Stimulated activated CD4-positive, alpha-beta T cell treated with anti-CD3 and anti-CD28 coated beads, TNF-alpha, amount 100 ng/mL, for 1 hour (primary cell): Measurements from ENCODE around the gene ZNF827.

ENCODE experiments used
- DNase-seq, 3 donors: peaks; one replicate each; pipeline ENCODE4 v3.0.0-alpha.2; 2020; ENCODE audit warnings: low read depth in 3 of 3, low spot score in 1 of 3

The ZNF827 gene

DNA sequence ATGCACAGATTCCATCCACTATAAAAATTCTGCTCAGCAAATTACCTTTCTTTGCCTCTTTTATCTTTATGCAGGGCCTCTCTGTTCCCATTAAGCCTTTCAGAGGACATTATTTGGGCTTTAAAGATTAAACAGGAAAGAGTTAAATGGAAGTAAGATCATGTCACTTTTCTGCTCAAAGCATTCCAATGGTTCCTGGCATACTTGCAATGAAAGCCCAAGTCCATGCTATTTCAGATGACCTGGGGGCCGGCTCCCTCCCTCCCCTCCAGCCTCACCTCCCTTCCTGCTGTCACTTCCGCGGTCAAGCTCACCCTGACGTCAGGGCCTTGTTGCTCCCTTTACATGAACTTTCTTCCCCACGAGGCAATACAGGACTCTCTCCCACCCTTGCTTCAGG is 133.1 kb downstream of the ZNF827 start:
- no peak for DNase-seq

GRCh38 chr4:145804116-145804515 is 134.5 kb downstream of the ZNF827 start:
- DNase-seq: no peak

DNA sequence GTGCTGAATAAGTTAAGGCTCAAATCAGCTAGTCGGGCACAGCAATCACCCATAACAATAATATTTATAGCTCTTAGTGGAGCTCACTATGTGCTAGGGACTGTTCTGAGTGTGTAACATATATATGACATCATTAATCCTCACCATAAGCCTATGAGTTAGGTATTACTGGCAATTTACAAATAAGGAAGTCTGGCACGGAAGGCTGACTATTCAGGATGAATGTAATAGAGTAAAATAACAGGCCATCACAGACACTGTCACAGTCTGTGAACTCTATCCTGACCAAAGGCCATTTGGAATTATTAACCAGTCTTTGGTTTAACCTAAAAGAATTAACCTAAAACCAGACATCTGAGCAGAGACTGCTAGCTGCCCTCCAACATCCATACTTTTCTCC is 139.4 kb downstream of the ZNF827 start:
- no peak for DNase-seq

DNA sequence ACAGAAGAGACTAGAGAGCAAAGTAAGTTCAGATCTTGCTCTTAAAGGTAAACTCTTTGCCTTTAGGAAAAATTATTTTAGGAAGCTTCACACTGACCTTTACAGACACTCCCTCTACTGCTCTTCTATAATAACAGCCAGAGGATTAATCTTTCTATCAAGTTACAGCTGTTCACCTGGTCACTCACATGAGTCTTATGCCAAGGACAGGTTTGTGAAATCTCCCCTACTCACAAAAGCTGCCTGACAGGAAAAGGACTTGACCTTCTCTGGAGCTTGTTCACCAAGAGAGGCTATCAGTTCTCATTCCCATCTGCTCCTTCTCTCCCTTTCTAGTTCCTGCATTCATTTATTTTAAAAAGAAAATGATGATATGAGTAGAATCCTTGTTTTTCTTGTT is 141.3 kb downstream of the ZNF827 start:
- DNase-seq: no peak

GRCh38 chr4:145796346-145796745 is 142.3 kb downstream of the ZNF827 start:
- DNase-seq: no peak

DNA sequence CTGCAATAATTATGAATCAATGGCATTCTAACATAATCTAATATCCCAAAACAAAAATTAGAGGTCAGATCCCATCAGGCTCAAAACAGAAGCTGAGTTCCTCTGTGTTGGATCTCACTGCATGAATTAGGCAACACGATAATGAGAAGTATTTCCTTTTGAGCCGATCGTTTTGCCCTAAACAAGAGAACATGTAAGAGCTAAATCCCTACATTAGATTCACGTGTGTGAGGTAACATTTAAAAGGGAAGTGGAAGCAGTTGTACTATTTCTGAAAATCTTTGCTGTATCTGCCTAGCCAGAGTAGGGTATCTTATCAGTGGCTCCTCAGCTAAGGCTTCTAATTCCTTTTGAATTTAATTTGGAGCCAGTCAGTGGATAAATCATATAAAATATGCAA is 143.1 kb downstream of the ZNF827 start:
- no peak for DNase-seq

- DNase-seq: no peak
Observed at GRCh38 chr4:145792429-145792828, 146.2 kb downstream of the ZNF827 start.

- no peak for DNase-seq
Observed at GRCh38 chr4:145791988-145792387, 146.6 kb downstream of the ZNF827 start.

DNA sequence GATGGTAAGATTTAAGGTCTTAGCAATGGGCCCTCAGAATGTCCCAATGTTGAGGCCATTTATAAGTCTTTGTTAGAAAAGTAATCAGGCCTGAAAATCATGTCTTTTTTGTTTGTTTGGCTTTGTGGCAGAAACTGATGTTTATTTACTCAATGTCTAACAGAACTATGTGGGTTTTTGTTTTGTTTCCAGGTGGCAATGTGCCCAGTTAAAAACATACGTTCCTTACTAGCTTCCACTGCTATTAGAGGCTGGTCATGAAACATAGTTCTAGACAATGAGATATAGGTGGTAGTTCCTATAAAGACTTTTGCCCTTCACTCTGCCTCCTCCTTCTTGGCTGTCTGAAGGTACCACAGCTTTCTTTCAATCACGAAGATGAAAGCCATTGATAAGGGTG is 149.9 kb downstream of the ZNF827 start:
- no peak for DNase-seq

GRCh38 chr4:145786830-145787229 is 151.8 kb downstream of the ZNF827 start:
- no peak for DNase-seq

GRCh38 chr4:145786261-145786660 is 152.4 kb downstream of the ZNF827 start:
- no peak for DNase-seq

GRCh38 chr4:145785391-145786008 is 153.1 kb downstream of the ZNF827 start:
- no peak for DNase-seq

DNA sequence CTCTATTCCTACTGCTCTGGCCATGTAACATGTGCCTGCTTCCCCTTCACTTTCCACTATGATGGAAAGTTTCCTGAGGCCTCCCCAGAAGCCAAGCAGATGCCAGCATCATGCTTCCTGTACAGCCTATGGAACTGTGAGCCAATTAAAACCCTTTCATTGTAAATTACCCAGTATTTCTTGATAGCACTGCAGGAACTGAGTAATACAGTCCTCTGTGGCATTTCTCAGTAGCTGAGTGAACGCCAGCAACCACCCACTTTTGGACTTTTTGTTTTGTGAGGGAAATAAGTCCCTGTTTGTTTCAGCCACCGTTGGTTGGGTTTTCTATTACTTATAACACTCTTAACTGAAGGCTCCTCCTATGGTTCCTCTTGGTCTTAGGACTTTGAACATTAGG is 154.6 kb downstream of the ZNF827 start:
- no peak for DNase-seq

GRCh38 chr4:145782756-145783155 is 155.9 kb downstream of the ZNF827 start:
- no peak for DNase-seq

GRCh38 chr4:145781351-145781750 is 157.3 kb downstream of the ZNF827 start:
- DNase-seq: no peak

DNA sequence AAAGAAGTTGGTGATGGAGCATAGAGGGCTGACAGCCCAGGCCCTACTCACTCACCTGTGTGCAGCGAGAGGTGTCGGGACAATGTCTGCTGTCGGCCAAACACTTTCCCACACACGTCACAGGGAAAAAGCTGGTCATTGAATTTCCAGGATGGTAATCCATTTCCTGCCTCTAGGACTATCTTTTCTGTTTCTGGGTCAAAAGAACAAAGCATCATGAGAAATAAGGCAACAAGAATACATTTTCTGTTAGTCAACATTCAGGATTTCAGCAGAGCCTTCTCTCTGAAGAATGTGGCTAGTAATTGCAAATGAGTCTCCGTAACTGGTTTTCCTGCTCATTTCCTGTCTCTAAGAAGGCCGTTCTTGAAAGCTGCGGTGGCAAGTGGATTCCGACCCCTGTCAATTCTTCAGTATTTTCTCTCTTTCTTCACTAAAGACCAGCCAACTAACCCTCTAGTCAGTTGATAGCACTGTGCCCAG is 159.3 kb downstream of the ZNF827 start:
- DNase-seq: no peak

GRCh38 chr4:145776208-145776607 is 162.4 kb downstream of the ZNF827 start:
- no peak for DNase-seq

- no peak for DNase-seq
Observed at GRCh38 chr4:145775406-145775805, 163.2 kb downstream of the ZNF827 start.

- DNase-seq: no peak
Observed at GRCh38 chr4:145774473-145774872, 164.2 kb downstream of the ZNF827 start.

- DNase-seq: no peak
Observed at GRCh38 chr4:145773581-145774234, 164.9 kb downstream of the ZNF827 start.

- DNase-seq: no peak
Observed at GRCh38 chr4:145772347-145772746, 166.3 kb downstream of the ZNF827 start.

DNA sequence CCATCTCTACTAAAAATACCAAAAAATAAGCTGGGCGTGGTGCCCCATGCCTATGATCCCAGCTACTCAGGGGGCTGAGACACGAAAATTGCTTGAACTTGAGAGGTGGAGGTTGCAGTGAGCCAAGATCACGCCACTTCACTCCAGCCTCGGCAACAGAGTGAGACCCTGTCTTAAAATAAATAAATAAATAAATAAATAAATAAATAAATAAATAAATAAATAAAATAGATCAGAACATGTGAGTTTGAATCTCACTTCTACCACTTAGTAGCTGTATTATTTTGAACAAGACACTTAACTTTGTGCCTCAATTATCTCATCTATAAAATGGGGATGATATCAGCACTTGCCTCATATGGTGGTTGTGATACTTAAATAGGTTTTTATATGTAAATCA is 168.5 kb downstream of the ZNF827 start:
- DNase-seq: no peak

- no peak for DNase-seq
Observed at GRCh38 chr4:145769450-145770037, 169.1 kb downstream of the ZNF827 start.
